Subcutaneous adipose tissue (tissue), 4 donors: ENCODE data around the gene CTSD. TPM values are rescaled to one million over a fixed set of nuclear protein-coding genes. Genes with fewer than 3 reads are reported as not detected.

Experiments
- CTCF ChIP-seq: fragments of 450-650 bp; IDR thresholded peaks from one replicate; pipeline ENCODE4 v1.5.1; 2016; ENCODE audit warnings: low read depth, mild to moderate bottlenecking, control low read depth, antibody characterized with exemption, moderate library complexity
- total RNA-seq, 4 donors: library from RNA; depleted of rRNA; stranded (reverse); fragments of >200 nt; gene quantifications; one replicate each; pipeline ENCODE4 v1.1.0, GENCODE V29; 2016

CTSD gene
- total RNA-seq, 4 donors from 2014 or later: 387 to 1,776 (median 548) TPM

GRCh38 chr11:1779806-1780699 lies 16.3 kb upstream of the CTSD start:
- no peak for TF ChIP-seq CTCF

- no peak for TF ChIP-seq CTCF
Observed at GRCh38 chr11:1779034-1779805, 15.5 kb upstream of the CTSD start.

- no peak for TF ChIP-seq CTCF
Observed at GRCh38 chr11:1778141-1778911, 14.6 kb upstream of the CTSD start.

- TF ChIP-seq CTCF: no peak
Observed at GRCh38 chr11:1777737-1778136, 14.0 kb upstream of the CTSD start.

GRCh38 chr11:1776944-1777715 lies 13.4 kb upstream of the CTSD start:
- TF ChIP-seq CTCF: no peak

GRCh38 chr11:1776331-1776851 lies 12.7 kb upstream of the CTSD start:
- TF ChIP-seq CTCF: no peak
